ENCODE measurements around the gene OR5F1.

DNA sequence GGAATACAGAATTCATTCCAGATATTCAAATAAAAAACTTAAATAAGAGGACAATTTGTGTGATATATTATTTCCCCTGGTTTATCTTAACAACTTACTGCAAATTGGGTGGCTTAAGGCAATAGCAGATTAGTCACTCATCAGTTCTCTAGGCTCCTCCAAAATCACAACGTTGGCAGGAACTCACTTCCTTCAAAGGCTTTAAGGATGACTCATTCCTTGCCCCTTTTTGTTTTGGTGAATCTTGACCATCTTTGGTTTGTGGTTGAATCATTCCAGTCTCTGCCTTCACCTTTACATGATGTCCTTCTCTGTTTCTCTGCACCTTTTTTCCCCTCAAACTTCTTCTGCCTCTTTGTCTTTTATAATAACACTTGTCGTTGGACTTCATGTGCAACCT is 28.0 kb downstream of the OR5F1 start:
- TF ChIP-seq, protein P1, sequence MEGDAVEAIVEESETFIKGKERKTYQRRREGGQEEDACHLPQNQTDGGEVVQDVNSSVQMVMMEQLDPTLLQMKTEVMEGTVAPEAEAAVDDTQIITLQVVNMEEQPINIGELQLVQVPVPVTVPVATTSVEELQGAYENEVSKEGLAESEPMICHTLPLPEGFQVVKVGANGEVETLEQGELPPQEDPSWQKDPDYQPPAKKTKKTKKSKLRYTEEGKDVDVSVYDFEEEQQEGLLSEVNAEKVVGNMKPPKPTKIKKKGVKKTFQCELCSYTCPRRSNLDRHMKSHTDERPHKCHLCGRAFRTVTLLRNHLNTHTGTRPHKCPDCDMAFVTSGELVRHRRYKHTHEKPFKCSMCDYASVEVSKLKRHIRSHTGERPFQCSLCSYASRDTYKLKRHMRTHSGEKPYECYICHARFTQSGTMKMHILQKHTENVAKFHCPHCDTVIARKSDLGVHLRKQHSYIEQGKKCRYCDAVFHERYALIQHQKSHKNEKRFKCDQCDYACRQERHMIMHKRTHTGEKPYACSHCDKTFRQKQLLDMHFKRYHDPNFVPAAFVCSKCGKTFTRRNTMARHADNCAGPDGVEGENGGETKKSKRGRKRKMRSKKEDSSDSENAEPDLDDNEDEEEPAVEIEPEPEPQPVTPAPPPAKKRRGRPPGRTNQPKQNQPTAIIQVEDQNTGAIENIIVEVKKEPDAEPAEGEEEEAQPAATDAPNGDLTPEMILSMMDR (IDR thresholded peaks at IDR 0.05) = no peak
- TF ChIP-seq POLR2A (IDR thresholded peaks at IDR 0.05) (no peak), EP300 (IDR thresholded peaks at IDR 0.05) (no peak)
